Peyer's patch (tissue), 4 donors: ENCODE measurements around the gene TPP1.

ENCODE experiments used
- POLR2A ChIP-seq, 2 donors: fragments of 450-650 bp; IDR thresholded peaks; one replicate each; pipeline ENCODE4 v1.5.1; 2017; ENCODE audit warnings: antibody characterized with exemption in 2 of 2, mild to moderate bottlenecking in 2 of 2, moderate library complexity in 2 of 2
- TF ChIP-seq, protein P1 (sequence below), 6 experiments: fragments of 450-650 bp in 4 of 6; fragments of 200-600 bp in 2 of 6; sonication (generic) in 1 of 6; IDR thresholded peaks; one replicate each; pipeline ENCODE4 v1.5.1; 2017 to 2019; ENCODE audit warnings: antibody characterized with exemption in 6 of 6, mild to moderate bottlenecking in 3 of 6, moderate library complexity in 1 of 6

DNA sequence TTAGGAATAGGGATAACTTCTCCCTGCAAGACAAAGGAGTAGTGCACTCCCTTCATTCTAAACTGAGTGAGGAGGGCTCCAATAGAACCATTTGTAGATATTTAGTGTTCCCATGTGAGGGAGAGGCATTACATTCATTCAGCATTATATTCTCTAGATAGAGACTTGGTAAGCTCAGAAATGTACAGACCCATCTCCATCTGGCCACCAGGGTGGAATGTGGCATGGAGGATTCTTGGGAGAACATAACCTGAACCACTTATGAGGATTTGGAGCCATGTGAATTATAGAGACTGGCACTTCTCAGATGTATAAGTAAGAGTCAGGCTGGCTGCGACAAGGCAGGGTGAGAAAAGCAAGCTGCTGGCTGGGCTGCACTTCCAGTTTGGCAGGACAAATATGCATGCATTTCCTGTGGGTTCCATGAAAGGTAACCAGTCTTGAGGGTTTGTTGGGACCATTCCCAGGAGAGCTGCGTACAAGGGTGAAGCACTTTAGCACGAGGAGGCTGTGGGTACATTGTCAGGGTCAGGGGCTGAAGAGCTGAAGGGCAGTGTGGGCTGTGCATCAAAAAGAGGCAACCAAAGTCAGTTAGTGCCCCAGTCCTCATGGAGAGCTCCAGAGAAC lies 25.0 kb downstream of the TPP1 start:
- TF ChIP-seq, protein P1, sequence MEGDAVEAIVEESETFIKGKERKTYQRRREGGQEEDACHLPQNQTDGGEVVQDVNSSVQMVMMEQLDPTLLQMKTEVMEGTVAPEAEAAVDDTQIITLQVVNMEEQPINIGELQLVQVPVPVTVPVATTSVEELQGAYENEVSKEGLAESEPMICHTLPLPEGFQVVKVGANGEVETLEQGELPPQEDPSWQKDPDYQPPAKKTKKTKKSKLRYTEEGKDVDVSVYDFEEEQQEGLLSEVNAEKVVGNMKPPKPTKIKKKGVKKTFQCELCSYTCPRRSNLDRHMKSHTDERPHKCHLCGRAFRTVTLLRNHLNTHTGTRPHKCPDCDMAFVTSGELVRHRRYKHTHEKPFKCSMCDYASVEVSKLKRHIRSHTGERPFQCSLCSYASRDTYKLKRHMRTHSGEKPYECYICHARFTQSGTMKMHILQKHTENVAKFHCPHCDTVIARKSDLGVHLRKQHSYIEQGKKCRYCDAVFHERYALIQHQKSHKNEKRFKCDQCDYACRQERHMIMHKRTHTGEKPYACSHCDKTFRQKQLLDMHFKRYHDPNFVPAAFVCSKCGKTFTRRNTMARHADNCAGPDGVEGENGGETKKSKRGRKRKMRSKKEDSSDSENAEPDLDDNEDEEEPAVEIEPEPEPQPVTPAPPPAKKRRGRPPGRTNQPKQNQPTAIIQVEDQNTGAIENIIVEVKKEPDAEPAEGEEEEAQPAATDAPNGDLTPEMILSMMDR (IDR thresholded peaks at IDR 0.05), result no peak
- no peak for TF ChIP-seq POLR2A (IDR thresholded peaks at IDR 0.05)
